Measurements from ENCODE around the gene ACOX3.
A peak's percentile ranks its signal among the peaks of the same experiment; 100 is the strongest.
"Not testable (repeated sequence)": the region's sequence is repeated elsewhere in the genome, so short reads cannot be mapped to it uniquely, and the experiment has no call there.

The ACOX3 gene

DNA sequence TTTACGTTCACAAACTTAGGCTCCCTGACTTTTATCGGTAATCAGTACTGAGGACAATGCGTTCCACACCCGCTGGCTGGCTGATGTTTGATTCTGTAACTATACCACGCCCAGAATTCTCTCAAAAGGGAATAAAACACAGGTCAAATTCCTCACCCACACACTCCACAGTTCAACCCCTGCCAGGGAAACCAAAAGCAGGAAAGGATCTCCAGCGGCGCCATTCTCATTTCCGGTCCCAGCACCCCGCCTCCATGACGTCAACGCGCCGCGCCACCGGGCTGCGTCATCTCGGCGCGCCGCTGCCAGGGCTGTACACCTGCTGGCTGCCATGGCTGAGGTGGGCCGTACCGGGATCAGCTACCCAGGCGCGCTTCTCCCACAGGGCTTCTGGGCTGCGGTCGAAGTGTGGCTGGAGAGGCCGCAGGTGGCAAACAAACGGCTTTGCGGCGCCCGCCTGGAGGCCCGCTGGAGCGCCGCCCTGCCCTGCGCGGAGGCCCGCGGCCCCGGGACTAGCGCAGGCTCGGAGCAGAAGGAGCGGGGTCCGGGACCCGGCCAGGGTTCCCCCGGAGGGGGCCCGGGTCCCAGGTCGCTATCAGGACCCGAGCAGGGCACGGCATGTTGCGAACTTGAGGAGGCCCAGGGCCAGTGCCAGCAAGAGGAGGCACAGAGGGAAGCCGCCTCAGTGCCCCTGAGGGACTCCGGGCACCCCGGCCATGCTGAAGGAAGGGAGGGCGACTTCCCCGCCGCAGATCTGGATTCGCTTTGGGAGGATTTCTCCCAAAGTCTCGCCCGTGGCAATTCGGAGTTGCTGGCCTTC, at the start of gene ACOX3, which contains the start of gene TRMT44:
Gene ACOX3, minus strand, starts transcription at position 232 of the 820 bp plus-strand sequence. CDS start 24,202 bp downstream, outside the sequence.
Gene TRMT44, plus strand, starts transcription at position 286 of the 820 bp plus-strand sequence. Its CDS starts 46 bp downstream, at position 332.
- DNase-seq (peak; percentile 96), ATAC-seq (peak; percentile 94)

DNA sequence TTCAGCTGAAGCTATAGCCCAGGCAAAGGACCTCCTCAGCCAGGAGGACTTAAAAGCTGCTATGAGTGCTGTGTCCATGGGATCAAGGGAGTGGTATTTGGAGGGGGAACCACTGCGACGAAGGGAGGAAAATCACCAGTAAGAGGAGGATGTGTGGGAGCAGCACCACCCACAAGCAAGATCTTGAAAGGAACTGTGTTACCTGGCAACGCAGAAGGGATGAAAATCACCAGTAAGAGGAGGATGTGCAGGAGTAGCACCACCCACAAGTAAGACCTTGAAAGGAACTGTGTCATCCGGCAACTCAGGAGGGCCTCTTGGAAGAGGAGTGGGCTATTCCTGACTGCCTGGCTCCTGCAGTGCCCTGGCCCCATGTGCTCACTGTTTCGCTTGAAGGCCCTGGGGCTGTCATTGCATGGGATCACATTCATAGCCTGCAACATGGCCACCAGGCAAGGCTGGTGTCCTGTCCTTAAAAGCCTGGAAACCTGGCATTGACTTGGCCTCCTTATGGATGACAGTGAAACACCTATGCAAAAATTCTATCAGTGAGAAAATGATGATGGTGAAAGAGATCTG, 48.4 kb upstream of the ACOX3 start:
- ATAC-seq (no peak), DNase-seq (no peak)

DNA sequence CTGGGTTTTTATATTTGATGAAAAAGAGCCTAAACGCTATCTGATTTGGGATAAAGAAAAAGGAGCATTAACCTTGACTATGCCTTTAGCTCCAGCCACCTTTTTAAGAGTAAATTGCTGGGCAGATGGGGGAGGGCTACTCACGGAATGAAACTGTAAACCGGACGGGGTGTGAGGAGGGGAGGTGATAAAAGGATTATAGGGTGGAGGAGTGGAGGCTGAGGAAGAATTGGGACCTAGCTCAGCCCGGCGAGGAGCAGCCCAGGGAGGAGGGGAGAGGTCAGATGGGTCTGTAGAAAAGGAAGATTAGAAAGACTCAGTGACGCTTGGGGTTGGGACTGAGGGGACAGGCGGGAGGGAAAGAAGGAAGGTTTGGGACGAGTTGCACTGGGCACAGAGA, 46.1 kb upstream of the ACOX3 start:
- ATAC-seq = not testable (repeated sequence)

GRCh38 chr4:8480221-8480620, 39.7 kb upstream of the ACOX3 start:
- DNase-seq = no peak

More for the DNA sequence above, 46.1 kb upstream of the ACOX3 start:
- DNase-seq = not testable (repeated sequence)

DNA sequence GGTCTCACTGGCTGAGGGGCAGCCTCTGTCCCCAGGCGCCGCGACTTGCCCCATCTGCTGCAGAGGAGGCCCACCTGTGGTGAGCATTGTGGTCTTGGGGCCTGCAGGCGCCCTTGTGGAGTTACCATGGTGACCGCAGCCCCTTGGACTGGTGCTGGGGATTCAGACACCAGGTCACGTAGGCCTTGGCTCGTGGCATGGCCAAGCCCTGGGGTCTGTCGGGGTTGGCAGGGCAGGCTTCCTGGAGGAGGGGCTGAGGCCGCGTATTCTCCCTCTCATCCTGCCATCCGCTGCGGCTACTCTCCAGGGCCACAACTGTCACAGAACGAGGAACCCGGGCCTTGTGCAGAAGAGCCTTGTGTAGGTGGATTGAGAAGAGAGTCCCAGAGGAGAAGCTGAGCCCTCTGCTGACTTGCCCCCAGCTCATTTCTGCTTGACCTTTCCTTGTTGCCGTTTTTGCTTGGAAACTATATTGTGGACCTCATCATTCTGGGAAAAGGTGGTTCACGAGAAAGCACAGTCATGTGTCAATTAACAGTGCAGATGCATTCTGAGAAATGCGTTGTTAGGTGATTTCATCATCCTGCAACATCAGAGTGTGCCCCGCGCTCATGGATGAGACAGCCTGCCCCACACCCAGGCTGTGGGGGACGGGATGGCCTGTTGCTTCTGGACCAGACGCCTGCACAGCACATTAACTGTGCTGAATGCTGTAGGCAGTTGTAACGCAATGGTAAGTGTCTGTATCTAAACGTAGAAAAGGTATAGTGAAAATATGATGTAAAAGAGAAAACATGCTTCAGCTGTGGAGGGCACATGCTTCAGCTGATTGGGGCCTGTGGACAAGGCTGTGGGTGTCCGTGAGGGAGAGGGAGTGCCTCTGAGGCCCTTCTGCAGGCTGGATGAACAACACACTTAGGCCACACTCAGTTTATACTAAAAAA, 38.5 kb upstream of the ACOX3 start:
- ATAC-seq (no peak), DNase-seq (no peak)

More at GRCh38 chr4:8480221-8480620, 39.7 kb upstream of the ACOX3 start:
- ATAC-seq = no peak

DNA sequence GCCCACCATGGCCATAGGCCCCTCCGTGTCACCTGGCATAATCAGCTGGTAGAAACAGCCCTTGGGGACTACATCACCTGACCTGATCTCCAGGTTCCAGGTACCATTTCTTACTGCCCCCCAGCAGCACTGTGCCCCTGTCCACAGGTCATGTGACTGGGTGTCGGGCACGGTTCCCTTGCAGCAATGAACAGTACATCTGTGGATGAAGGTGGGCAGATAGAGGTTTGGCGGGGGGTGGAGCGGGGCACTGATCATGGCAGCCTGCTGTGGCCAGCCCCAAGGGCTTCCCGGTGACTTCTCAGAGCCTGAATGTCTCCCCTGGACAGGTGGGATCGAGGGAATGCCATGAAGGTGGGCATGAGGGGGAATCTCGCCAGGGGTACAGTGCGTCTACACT, 37.8 kb upstream of the ACOX3 start:
- ATAC-seq = no peak
- DNase-seq = no peak

GRCh38 chr4:8477676-8478075, 37.2 kb upstream of the ACOX3 start:
- no peak for DNase-seq
- ATAC-seq = no peak

DNA sequence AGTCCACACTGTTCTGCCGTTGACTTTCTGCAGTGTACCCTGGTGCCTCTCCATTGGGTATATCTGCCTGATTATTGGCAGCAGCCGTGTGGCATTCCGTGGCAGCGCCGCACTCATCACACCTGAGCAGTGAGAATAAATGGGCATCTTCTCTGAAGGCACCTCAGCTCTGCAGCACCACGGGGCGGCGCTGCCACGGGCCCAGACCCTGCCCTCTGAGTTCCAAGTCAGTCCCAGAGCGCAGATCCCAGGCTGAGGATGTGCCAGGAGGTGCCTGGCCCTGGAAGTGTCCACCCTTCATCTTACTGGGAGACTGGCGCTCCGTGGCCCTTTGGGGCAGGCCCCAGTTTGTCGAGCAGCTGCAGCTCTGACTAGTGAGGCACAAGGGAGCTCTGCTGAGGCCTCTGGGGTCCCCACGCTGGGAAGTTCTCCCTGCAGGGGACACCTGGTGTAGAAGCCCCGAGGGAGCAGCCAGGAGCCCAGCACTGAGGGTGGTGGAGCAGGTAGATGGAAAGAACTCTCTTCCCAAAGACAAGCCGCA, 36.6 kb upstream of the ACOX3 start:
- ATAC-seq = no peak

DNA sequence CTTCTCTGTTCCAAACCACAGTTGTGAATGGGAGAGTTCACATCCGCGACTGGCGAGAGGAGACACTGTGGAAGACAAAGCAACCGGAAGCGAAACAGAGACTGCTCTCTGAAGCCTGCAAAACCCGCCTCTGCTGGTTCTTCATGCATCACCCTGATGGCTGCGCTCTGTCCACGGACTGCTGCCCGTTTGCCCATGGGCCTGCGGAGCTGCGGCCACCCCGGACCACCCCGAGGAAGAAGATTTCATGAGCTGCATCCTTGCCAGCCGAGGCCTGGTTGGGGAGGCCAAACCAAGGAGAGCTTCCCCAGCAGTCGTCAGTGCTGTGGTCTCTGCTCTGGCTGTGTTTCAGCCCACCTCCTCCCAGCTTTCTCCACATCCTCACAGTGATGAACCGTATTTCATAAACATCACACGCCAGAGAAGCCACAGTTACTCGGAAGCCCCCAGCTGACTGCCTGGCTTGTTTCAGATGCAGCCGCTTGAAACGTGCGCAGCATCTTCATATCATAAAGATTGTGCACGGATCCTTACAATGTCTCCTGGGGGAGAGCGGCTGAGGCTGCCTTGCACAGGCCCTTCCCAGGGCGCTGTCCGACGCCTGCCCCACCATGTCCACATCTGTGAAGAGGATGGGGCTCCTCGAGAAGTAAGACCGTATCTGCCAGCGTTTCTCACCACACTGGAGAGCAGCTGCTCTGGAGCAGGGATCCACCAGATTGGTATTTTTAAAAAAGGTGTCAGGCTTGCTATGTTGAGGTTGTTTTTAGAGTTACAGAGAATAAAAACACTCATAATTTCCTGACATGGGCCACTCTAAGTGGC, 35.4 kb upstream of the ACOX3 start:
- no peak for DNase-seq

More for the DNA sequence above, 36.6 kb upstream of the ACOX3 start:
- DNase-seq = no peak

GRCh38 chr4:8474856-8475255, 34.3 kb upstream of the ACOX3 start:
- ATAC-seq (no peak), DNase-seq (no peak)

More for the DNA sequence above, 35.4 kb upstream of the ACOX3 start:
- no peak for ATAC-seq

DNA sequence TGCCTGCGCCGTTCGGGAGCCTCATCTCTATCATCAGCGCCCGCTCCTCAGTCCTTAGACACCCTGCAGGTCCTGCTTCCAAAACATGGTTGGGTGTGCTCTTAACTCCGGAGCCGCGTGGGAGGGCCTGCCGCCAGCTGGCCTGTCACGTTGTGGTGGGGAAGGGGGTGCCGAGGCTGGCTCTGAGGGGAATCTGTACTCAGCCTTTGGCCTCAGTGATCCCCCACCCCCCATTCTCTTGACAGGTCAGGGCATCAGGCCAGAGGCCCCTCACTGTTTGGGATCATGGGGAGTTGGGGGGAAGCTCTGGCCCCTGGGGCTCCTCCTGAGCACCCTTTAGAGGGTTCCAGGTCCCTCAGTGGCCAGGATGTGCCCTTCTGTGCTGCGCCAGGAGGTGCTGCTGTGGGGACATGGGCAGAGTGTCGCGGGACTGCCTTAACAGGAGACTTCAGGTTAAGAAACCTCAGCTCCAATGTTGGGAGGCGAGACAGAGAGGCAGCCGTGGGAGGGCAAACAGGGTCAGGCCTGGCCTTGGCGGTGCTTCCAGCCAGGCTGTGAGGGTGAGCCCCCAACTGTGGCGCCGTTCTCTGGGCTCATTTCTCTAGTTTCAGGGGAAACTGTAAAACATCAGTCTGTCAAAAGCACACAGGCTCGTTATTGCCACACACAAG, 33.5 kb upstream of the ACOX3 start:
- no peak for DNase-seq
- no peak for ATAC-seq

- ATAC-seq = no peak
- no peak for DNase-seq
Observed at GRCh38 chr4:8473198-8473919, 32.8 kb upstream of the ACOX3 start.

- DNase-seq (no peak), ATAC-seq (no peak)
Observed at GRCh38 chr4:8472689-8473197, 32.2 kb upstream of the ACOX3 start.

DNA sequence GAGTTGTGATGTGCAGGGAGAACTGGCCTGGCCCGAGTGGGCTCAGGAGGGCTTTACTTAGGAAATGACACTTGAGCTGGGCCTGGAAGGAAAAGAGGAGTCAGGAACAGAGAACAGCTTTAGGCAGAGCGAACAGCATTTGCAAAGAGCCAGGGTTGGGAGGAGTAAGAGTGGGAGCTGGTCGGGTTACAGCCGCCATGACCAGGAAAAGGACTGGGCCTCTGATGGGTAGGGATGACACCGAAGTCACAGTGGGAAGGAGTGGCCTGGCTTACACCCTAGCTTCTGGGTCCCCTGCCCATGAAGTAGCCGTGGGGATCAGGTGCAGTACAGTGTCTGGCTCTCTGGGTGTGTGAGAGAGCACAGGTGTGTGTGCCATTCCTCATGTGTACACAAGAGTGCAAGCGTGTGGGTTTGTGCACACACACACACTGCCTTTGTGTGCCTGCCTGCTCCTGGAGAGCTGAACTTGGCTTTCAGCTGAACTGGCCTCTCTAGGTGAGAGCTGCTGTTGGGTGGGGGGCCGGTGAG, 31.7 kb upstream of the ACOX3 start:
- ATAC-seq (no peak), DNase-seq (no peak)

DNA sequence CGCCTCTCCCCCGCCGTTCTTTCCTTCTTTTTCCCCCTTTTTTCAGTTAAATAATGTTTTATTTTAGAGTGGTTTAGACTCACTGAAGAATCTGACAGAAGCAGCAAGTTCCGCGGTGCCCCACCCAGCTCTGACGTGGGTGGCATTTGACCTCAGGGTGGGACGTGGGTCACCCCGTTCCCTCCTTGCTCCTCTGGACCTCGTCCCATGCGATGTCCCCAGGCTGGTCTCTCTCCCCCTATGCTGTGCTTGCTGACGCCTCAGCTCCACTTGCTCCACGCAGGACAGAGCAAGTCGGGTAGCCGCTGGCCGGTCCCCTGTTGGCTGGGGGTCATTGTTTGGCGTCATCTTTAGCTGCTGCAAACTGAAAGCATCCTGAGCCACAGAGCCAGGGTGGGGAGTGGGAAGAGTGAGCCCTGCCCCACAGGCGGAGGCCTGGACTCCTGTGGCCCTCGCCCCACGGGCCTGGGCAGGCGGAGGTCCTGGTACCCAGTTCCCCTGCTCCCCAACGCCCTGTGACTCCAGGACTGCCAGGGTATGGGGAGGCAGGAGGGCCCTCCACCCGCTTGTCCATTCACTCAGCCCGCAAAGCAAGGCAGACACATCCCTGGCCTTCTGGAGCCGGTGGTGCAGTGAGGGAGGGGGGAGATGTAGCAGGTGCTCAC, 30.8 kb upstream of the ACOX3 start:
- DNase-seq = no peak

GRCh38 chr4:8470451-8471024, 30.0 kb upstream of the ACOX3 start:
- ATAC-seq = no peak
- DNase-seq = no peak

More for the DNA sequence above, 30.8 kb upstream of the ACOX3 start:
- no peak for ATAC-seq

- DNase-seq (no peak), ATAC-seq (no peak)
Observed at GRCh38 chr4:8469550-8469949, 29.0 kb upstream of the ACOX3 start.
